Umbilical cord (tissue), 2 donors: ENCODE data around the gene SETD1A. TPM values are rescaled to one million over a fixed set of nuclear protein-coding genes. Genes with fewer than 3 reads are reported as not detected.
A peak's percentile ranks its signal among the peaks of the same experiment; 100 is the strongest.

ENCODE experiments used
- DNase-seq: peaks from one replicate; pipeline ENCODE4 v3.0.0-alpha.2; 2015; ENCODE audit warnings: low spot score
- total RNA-seq: library from RNA; depleted of rRNA; stranded (reverse); fragments of >200 nt; gene quantifications from one replicate; pipeline ENCODE4 v1.2.3, GENCODE V29; 2014; ENCODE audit warnings: low replicate concordance; ENCODE audit not compliant: insufficient read depth

The SETD1A gene
- total RNA-seq, 1 donor from 2014 or later = 1.2 TPM

GRCh38 chr16:30982548-30983288 is 25.2 kb downstream of the SETD1A start:
- no peak for DNase-seq

GRCh38 chr16:30983289-30983889 is 25.8 kb downstream of the SETD1A start:
- no peak for DNase-seq

- DNase-seq = no peak
Observed at GRCh38 chr16:30983898-30984610, 26.5 kb downstream of the SETD1A start.

- peak; percentile 85 for DNase-seq
Observed at GRCh38 chr16:30984669-30985400, 27.3 kb downstream of the SETD1A start, which contains the start of gene HSD3B7. TSS of gene HSD3B7 (plus strand) at chr16:30985207. CDS start at chr16:30985659, 452 bp downstream.

- peak; percentile 38 for DNase-seq
Observed at GRCh38 chr16:30985401-30986128, 28.0 kb downstream of the SETD1A start.

GRCh38 chr16:30986129-30986991 is 28.8 kb downstream of the SETD1A start:
- no peak for DNase-seq

GRCh38 chr16:30987581-30988190 is 30.1 kb downstream of the SETD1A start:
- no peak for DNase-seq

- DNase-seq = no peak
Observed at GRCh38 chr16:30989469-30990047, 32.0 kb downstream of the SETD1A start.

- no peak for DNase-seq
Observed at GRCh38 chr16:30990105-30990504, 32.6 kb downstream of the SETD1A start.

GRCh38 chr16:30991052-30991451 is 33.5 kb downstream of the SETD1A start:
- DNase-seq = no peak

- no peak for DNase-seq
Observed at GRCh38 chr16:30992276-30992780, 34.8 kb downstream of the SETD1A start.

- DNase-seq = no peak
Observed at GRCh38 chr16:30992931-30993816, 35.6 kb downstream of the SETD1A start.

GRCh38 chr16:30995927-30996323 is 38.4 kb downstream of the SETD1A start:
- no peak for DNase-seq

GRCh38 chr16:30996324-30996984 is 38.9 kb downstream of the SETD1A start:
- no peak for DNase-seq

- peak; percentile 71 for DNase-seq
Observed at GRCh38 chr16:30996985-30997724, 39.6 kb downstream of the SETD1A start.
